Brain microvascular endothelial cell (primary cell): ENCODE data around the gene PTGER4.
"Not testable (repeated sequence)": the region's sequence is repeated elsewhere in the genome, so short reads cannot be mapped to it uniquely, and the experiment has no call there.

Experiments
- DNase-seq: peaks from one replicate; pipeline ENCODE4 v3.0.0-alpha.2; 2020
- H3K27ac ChIP-seq: fragments of 250-450 bp; sonication (Bioruptor Pico); 2 replicates; pipeline ENCODE4 v1.5.1; 2020; ENCODE audit warnings: mild to moderate bottlenecking, moderate library complexity
- H3K27me3 ChIP-seq: fragments of 250-450 bp; sonication (Bioruptor Pico); replicated peaks from 2 replicates; pipeline ENCODE4 v1.5.1; 2020; ENCODE audit warnings: mild to moderate bottlenecking
- H3K36me3 ChIP-seq: fragments of 250-450 bp; sonication (Bioruptor Pico); replicated peaks from 2 replicates; pipeline ENCODE4 v1.5.1; 2020; ENCODE audit warnings: mild to moderate bottlenecking
- H3K4me3 ChIP-seq: 2 replicates; pipeline ENCODE4 v1.5.1; 2011; ENCODE audit warnings: low read depth, mild to moderate bottlenecking, control low read depth, low read length, moderate library complexity
- in situ Hi-C: cut with HindIII; loops from 2 replicates; pipeline ENCODE4 v1.10.0; 2017; ENCODE audit warnings: low sequenced_read_pairs, low pct_ligation_motif_present
- TF ChIP-seq, protein P1 (sequence below): IDR thresholded peaks from 2 replicates; pipeline ENCODE4 v1.5.1; 2011; ENCODE audit warnings: low read depth, mild to moderate bottlenecking, moderate library complexity, low read length, control low read depth, inconsistent platforms; ENCODE audit errors: missing control alignments

Gene PTGER4

GRCh38 chr5:40714001-40714400 lies 34.3 kb downstream of the PTGER4 start:
- in situ Hi-C loops = no loop called here

GRCh38 chr5:40716000-40716399 lies 36.3 kb downstream of the PTGER4 start:
- TF ChIP-seq, protein P1, sequence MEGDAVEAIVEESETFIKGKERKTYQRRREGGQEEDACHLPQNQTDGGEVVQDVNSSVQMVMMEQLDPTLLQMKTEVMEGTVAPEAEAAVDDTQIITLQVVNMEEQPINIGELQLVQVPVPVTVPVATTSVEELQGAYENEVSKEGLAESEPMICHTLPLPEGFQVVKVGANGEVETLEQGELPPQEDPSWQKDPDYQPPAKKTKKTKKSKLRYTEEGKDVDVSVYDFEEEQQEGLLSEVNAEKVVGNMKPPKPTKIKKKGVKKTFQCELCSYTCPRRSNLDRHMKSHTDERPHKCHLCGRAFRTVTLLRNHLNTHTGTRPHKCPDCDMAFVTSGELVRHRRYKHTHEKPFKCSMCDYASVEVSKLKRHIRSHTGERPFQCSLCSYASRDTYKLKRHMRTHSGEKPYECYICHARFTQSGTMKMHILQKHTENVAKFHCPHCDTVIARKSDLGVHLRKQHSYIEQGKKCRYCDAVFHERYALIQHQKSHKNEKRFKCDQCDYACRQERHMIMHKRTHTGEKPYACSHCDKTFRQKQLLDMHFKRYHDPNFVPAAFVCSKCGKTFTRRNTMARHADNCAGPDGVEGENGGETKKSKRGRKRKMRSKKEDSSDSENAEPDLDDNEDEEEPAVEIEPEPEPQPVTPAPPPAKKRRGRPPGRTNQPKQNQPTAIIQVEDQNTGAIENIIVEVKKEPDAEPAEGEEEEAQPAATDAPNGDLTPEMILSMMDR = peak; percentile 56
- Histone ChIP-seq H3K27ac (no peak overlapping the region), H3K36me3 (no peaks in the 10 kb centered on the region), H3K4me3 (no peak overlapping the region), H3K27me3 (no peaks in the 10 kb centered on the region)
- DNase-seq = no peak
- in situ Hi-C loops = no loop called here

More at GRCh38 chr5:40714001-40714400, 34.3 kb downstream of the PTGER4 start:
- no peak for DNase-seq
- no peak overlapping the region for H3K4me3 ChIP-seq
- H3K27me3 ChIP-seq = no peaks in the 10 kb centered on the region
- TF ChIP-seq, protein P1 = no peak
- H3K27ac ChIP-seq = no peak overlapping the region
- H3K36me3 ChIP-seq = no peaks in the 10 kb centered on the region

DNA sequence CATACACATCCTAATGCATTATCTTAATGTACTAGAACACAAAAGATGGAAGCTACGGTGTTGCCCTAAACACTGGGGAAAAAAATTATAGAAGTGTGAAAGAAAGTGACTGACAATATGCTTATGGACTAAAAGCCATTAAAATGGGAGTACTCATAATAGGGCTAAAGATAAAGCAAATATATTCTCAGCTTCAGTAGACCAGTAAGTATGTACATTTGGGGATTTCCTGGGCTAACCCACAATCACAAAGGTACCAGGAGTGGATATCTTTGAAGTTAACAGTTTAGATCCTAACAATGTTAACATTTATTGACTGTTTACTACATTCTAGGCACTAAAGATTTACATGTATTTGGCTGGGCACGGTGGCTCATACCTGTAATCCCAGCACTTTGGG lies 36.9 kb downstream of the PTGER4 start:
- Histone ChIP-seq H3K27ac (no peak overlapping the region), H3K4me3 (no peak overlapping the region), H3K27me3 (no peaks in the 10 kb centered on the region), H3K36me3 (no peaks in the 10 kb centered on the region)
- TF ChIP-seq, protein P1 = no peak
- in situ Hi-C loops = no loop called here
- DNase-seq = no peak

GRCh38 chr5:40717281-40717680 lies 37.6 kb downstream of the PTGER4 start:
- TF ChIP-seq, protein P1 = no peak
- DNase-seq = no peak
- Histone ChIP-seq H3K36me3 (no peaks in the 10 kb centered on the region), H3K4me3 (no peak overlapping the region), H3K27me3 (no peaks in the 10 kb centered on the region), H3K27ac (no peak overlapping the region)
- in situ Hi-C loops = no loop called here

- H3K36me3 ChIP-seq = no peaks in the 10 kb centered on the region
- H3K27me3 ChIP-seq = no peaks in the 10 kb centered on the region
- TF ChIP-seq, protein P1 = no peak
- H3K4me3 ChIP-seq = no peak overlapping the region
- DNase-seq = no peak
- in situ Hi-C loops = no loop called here
- H3K27ac ChIP-seq = no peak overlapping the region
Measured at GRCh38 chr5:40720069-40720468, 40.4 kb downstream of the PTGER4 start.

DNA sequence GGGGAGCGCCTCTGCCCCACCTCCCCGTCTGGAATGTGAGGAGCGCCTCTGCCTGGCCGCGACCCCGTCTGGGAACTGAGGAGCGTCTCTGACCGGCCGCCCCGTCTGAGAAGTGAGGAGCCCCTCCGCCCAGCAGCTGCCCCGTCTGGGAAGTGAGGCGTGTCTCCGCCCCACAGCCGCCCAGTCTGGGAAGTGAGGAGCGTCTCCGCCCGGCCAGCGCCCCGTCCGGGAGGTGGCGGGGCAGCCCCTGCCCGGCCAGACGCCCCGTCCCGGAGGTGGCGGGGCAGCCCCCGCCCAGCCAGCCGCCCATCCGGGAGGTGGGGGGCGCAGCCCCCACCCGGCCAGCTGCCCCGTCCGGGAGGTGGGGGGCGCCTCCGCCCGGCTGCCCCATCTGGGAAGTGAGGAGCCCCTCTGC lies 42.8 kb downstream of the PTGER4 start:
- H3K4me3 ChIP-seq, H3K27ac ChIP-seq, H3K36me3 ChIP-seq, H3K27me3 ChIP-seq, DNase-seq, in situ Hi-C loops: not testable (repeated sequence)

DNA sequence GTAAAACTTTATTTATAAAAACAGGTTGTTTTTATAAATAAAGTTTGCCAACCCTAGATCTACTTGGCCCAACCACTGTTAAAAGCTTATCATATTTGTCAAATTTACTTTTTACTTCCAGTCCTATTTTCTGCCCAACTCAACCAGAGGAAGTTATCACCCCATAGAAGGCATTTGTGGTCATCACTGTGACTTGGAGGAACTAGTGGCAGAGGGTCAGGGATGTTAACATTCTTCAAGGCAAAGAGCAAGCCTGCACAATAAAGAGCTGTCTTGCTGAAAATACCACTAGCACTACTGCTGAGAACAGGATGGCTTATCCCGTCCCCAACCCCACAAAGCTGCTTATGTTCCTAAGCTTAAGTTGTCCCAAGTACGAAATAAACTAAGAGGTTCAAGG lies 53.7 kb downstream of the PTGER4 start:
- Histone ChIP-seq H3K4me3 (no peak overlapping the region), H3K27ac (no peak overlapping the region), H3K36me3 (no peaks in the 10 kb centered on the region), H3K27me3 (no peaks in the 10 kb centered on the region)
- TF ChIP-seq, protein P1 = no peak
- no peak for DNase-seq
- in situ Hi-C loops = no loop called here
